ENCODE measurements around the gene ANO7. TPM values are rescaled to one million over a fixed set of nuclear protein-coding genes. Genes with fewer than 3 reads are reported as not detected.

The ANO7 gene
- polyA plus RNA-seq (ENCODE audit: insufficient read depth in 1 of 5, insufficient read length in 5 of 5, low replicate concordance in 1 of 5), result 1 to 10 TPM; 1.7 to 2.7 (median 2.3) TPM
- long read RNA-seq, donor 1, result 0 reads
- long read RNA-seq, donor 2, result 0 reads
- long read RNA-seq, donor 3, partial matches to known transcripts, result 264 of 331 reads
- long read RNA-seq, donor 3, other reads (novel, unspliced or antisense), result 66 of 331 reads
- long read RNA-seq, donor 4, partial matches to known transcripts, result 0 of 2 reads
- long read RNA-seq, donor 4, other reads (novel, unspliced or antisense), result 0 of 2 reads
- long read RNA-seq, donor 5, partial matches to known transcripts, result 0 of 2 reads
- long read RNA-seq, donor 5, other reads (novel, unspliced or antisense), result 0 of 2 reads
- long read RNA-seq, donor 6, partial matches to known transcripts, result 655 of 656 reads
- long read RNA-seq, donor 6, other reads (novel, unspliced or antisense), result 0 of 656 reads
- long read RNA-seq, donor 7, partial matches to known transcripts, result 819 of 831 reads
- long read RNA-seq, donor 7, other reads (novel, unspliced or antisense), result 12 of 831 reads
- long read RNA-seq, donor 8, result 0 reads

GRCh38 chr2:241188361-241189092 is at the start of gene ANO7:
Gene ANO7 (plus strand): TSS chr2:241188677. CDS start chr2:241190064, 1,387 bp downstream.
- DNase-seq, result no peak

GRCh38 chr2:241139531-241140444 is 48.7 kb upstream of the ANO7 start:
- no peak for DNase-seq

GRCh38 chr2:241140445-241140840 is 48.0 kb upstream of the ANO7 start:
- DNase-seq, result no peak

- no peak for DNase-seq
Observed at GRCh38 chr2:241141214-241141770, 47.2 kb upstream of the ANO7 start.

GRCh38 chr2:241142063-241142462 is 46.4 kb upstream of the ANO7 start:
- no peak for DNase-seq

GRCh38 chr2:241142593-241142992 is 45.9 kb upstream of the ANO7 start:
- no peak for DNase-seq

- DNase-seq, result no peak
Observed at GRCh38 chr2:241146286-241146685, 42.2 kb upstream of the ANO7 start.

GRCh38 chr2:241147336-241147735 is 41.1 kb upstream of the ANO7 start:
- no peak for DNase-seq

GRCh38 chr2:241148239-241148638 is 40.2 kb upstream of the ANO7 start:
- no peak for DNase-seq

- peak; percentile 85 to 88 for DNase-seq
Observed at GRCh38 chr2:241148891-241149674, 39.4 kb upstream of the ANO7 start, which contains the start of gene PASK. Gene PASK (minus strand): TSS chr2:241149472. CDS start chr2:241143032, 6,440 bp downstream.

- no peak for DNase-seq
Observed at GRCh38 chr2:241149675-241149924, 38.9 kb upstream of the ANO7 start.

- peak; percentile 93 to 94 for DNase-seq
Observed at GRCh38 chr2:241149925-241150659, 38.4 kb upstream of the ANO7 start, which contains the start of gene PPP1R7. Gene PPP1R7 (plus strand): TSS chr2:241150467. CDS start chr2:241150496, 29 bp downstream.

- DNase-seq, result peak in 1 of 2 donors; percentile 21
Observed at GRCh38 chr2:241150660-241151530, 37.6 kb upstream of the ANO7 start.

- no peak for DNase-seq
Observed at GRCh38 chr2:241151934-241152660, 36.4 kb upstream of the ANO7 start.

- no peak for DNase-seq
Observed at GRCh38 chr2:241153616-241154015, 34.9 kb upstream of the ANO7 start.

- DNase-seq, result no peak
Observed at GRCh38 chr2:241154915-241155314, 33.6 kb upstream of the ANO7 start.

GRCh38 chr2:241155936-241156335 is 32.5 kb upstream of the ANO7 start:
- DNase-seq, result no peak

GRCh38 chr2:241156971-241157441 is 31.5 kb upstream of the ANO7 start:
- DNase-seq, result no peak
